Endothelial cell of umbilical vein (primary cell): ENCODE measurements around the gene PRPF31. TPM values are rescaled to one million over a fixed set of nuclear protein-coding genes. Genes with fewer than 3 reads are reported as not detected.
A peak's percentile ranks its signal among the peaks of the same experiment; 100 is the strongest.
"Not testable (repeated sequence)": the region's sequence is repeated elsewhere in the genome, so short reads cannot be mapped to it uniquely, and the experiment has no call there.

Experiments
- BruUV-seq: library from RNA; stranded (reverse); fragments of 400-500 nt; replicated peaks from 2 replicates; lab custom pipeline; 2021; lab: Mats Ljungman, UMichigan
- CTCF ChIA-PET: fragments of 300-600, 350-600 bp; sonication (Branson Sonifier 250); formaldehyde crosslinking; loops from one replicate; lab custom pipeline; 2021; ENCODE audit warnings: antibody characterized with exemption, inconsistent platforms; lab: Charles Lee
- POLR2A ChIA-PET: fragments of 300-600, 350-600 bp; sonication (Branson Sonifier 250); formaldehyde crosslinking; loops from one replicate; lab custom pipeline; 2021; ENCODE audit warnings: antibody characterized with exemption, inconsistent platforms; lab: Charles Lee
- DNase-seq: peaks from one replicate; pipeline ENCODE4 v3.0.0-alpha.2; 2011; ENCODE audit warnings: low read depth, low spot score
- FAIRE-seq: peaks from 2 replicates; lab custom pipeline; 2011; peaks lifted over from hg19 to GRCh38; lab: Jason Lieb, UNC
- H2AFZ ChIP-seq: 2 replicates; pipeline ENCODE4 v1.6.0; 2012; ENCODE audit warnings: low read depth, low read length, control low read depth, inconsistent platforms
- H3K27ac ChIP-seq: 2 replicates; pipeline ENCODE4 v1.5.1; 2011; ENCODE audit warnings: low read depth, mild to moderate bottlenecking, control low read depth, low read length, moderate library complexity; ENCODE audit not compliant: insufficient read depth
- H3K27me3 ChIP-seq, 2 experiments: 2 replicates each; pipeline versions ENCODE4 v1.6.0 to v1.6.1; 2011; ENCODE audit warnings: low read length in 2 of 2, mixed read lengths in 1 of 2; ENCODE audit not compliant: control insufficient read depth in 2 of 2, insufficient read depth in 2 of 2
- H3K36me3 ChIP-seq, 2 experiments: 2 replicates in 1 of 2; 3 replicates in 1 of 2; pipeline ENCODE4 v1.5.1; 2011; ENCODE audit warnings: low read length in 2 of 2, mild to moderate bottlenecking in 1 of 2, moderate library complexity in 1 of 2; ENCODE audit not compliant: control insufficient read depth in 2 of 2, insufficient read depth in 2 of 2; ENCODE audit errors: extremely low read depth in 1 of 2
- H3K4me1 ChIP-seq: 3 replicates; pipeline ENCODE4 v1.5.1; 2011; ENCODE audit warnings: mild to moderate bottlenecking, low read length; ENCODE audit not compliant: control insufficient read depth, insufficient read depth; ENCODE audit errors: extremely low read depth
- H3K4me2 ChIP-seq: 2 replicates; pipeline ENCODE4 v1.6.1; 2011; ENCODE audit warnings: low read length, control low read depth, mixed read lengths; ENCODE audit not compliant: insufficient read depth
- H3K4me3 ChIP-seq, 3 experiments: fragments of 200-600 bp in 1 of 3; sonication (generic), shearing (Covaris generic) in 1 of 3; replicated peaks in 1 of 3; 2 replicates each; pipeline ENCODE4 v1.5.1; 2011 to 2016; ENCODE audit warnings: control low read depth in 3 of 3, low read length in 3 of 3, mild to moderate bottlenecking in 2 of 3, inconsistent platforms in 1 of 3, low read depth in 1 of 3, moderate library complexity in 1 of 3; ENCODE audit not compliant: insufficient read depth in 1 of 3
- H3K79me2 ChIP-seq: 2 replicates; pipeline ENCODE4 v1.6.0; 2012; ENCODE audit warnings: low read length, inconsistent platforms; ENCODE audit not compliant: control insufficient read depth, insufficient read depth
- H3K9ac ChIP-seq: replicated peaks from 2 replicates; pipeline ENCODE3; 2011; ENCODE audit warnings: low read length, control low read depth; ENCODE audit not compliant: insufficient read depth; ENCODE audit errors: extremely low read depth
- H3K9me1 ChIP-seq: replicated peaks from 3 replicates; pipeline ENCODE4 v1.6.0; 2011; ENCODE audit warnings: mild to moderate bottlenecking, low read length; ENCODE audit not compliant: control insufficient read depth, insufficient read depth; ENCODE audit errors: extremely low read depth
- H3K9me3 ChIP-seq: replicated peaks from 2 replicates; pipeline ENCODE4 v1.5.1; 2012; ENCODE audit warnings: low read length, inconsistent platforms; ENCODE audit not compliant: control insufficient read depth, insufficient read depth
- H4K20me1 ChIP-seq: replicated peaks from 2 replicates; pipeline ENCODE3; 2011; ENCODE audit warnings: mild to moderate bottlenecking, low read length; ENCODE audit not compliant: control insufficient read depth, insufficient read depth; ENCODE audit errors: extremely low read depth
- EZH2 ChIP-seq: IDR thresholded peaks from 2 replicates; pipeline ENCODE4 v1.6.1; 2012; ENCODE audit warnings: borderline replicate concordance, low read depth, mild to moderate bottlenecking, moderate library complexity, low read length, inconsistent platforms; ENCODE audit not compliant: severe bottlenecking
- GATA2 ChIP-seq: IDR thresholded peaks from 2 replicates; pipeline ENCODE4 v1.7.0; 2011; ENCODE audit warnings: low read depth, mild to moderate bottlenecking, moderate library complexity, mixed read lengths, low read length; ENCODE audit not compliant: insufficient read length, insufficient read depth
- MAX ChIP-seq: IDR thresholded peaks from 2 replicates; pipeline ENCODE4 v1.6.1; 2011; ENCODE audit not compliant: insufficient read depth, insufficient read length
- POLR2AphosphoS5 ChIP-seq: IDR thresholded peaks from 2 replicates; pipeline ENCODE4 v1.6.1; 2012; ENCODE audit warnings: low read depth, mild to moderate bottlenecking, control low read depth, low read length, moderate library complexity; ENCODE audit not compliant: insufficient read depth
- dilution Hi-C: fragments of 300-500 bp; cut with MboI; formaldehyde crosslinking; loops from one replicate; pipeline ENCODE4 v1.15.0; 2019; ENCODE audit warnings: low sequenced_read_pairs; ENCODE audit not compliant: extremely low pct_ligation_motif_present
- intact Hi-C: fragments of 100-400 bp; cut with micrococcal nuclease; formaldehyde crosslinking; loops from one replicate; pipeline ENCODE4 v1.10.0; 2022
- polyA plus RNA-seq, 4 experiments: library from polyadenylated mRNA; depleted of rRNA in 3 of 4; stranded (reverse) in 3 of 4; unstranded in 1 of 4; fragments of >200 nt; gene quantifications; 2 replicates each; pipeline versions ENCODE4 v1.2.1 to v1.2.3, GENCODE V29; 2011 to 2012; ENCODE audit warnings: missing spikeins in 1 of 4
- total RNA-seq: library from RNA; stranded (reverse); gene quantifications from 2 replicates; pipeline ENCODE4 v1.2.3, GENCODE V29; 2021

Gene PRPF31
- total and polyA plus RNA-seq, 2 donors (not counting 3 experiments of a cell fraction or from before 2014, with no cell fraction given) = 76.2 to 101 TPM

GRCh38 chr19:54095136-54095858, 20.3 kb upstream of the PRPF31 start:
- Histone ChIP-seq H3K4me1 (no peaks in the 10 kb centered on the region), H3K9me1 (no peaks in the 10 kb centered on the region), H3K9ac (no peak overlapping the region), H3K27ac (no peak overlapping the region), H3K36me3 (no peaks in the 10 kb centered on the region), H3K9me3 (no peaks in the 10 kb centered on the region), H3K4me3 (no peak overlapping the region), H3K79me2 (no peaks in the 10 kb centered on the region), H4K20me1 (no peaks in the 10 kb centered on the region), H3K27me3 (no peaks in the 10 kb centered on the region), H3K4me2 (peak overlapping the region; percentile 49), H2AFZ (peak overlapping the region; percentile 66)
- no peak for TF ChIP-seq POLR2AphosphoS5
- TF ChIP-seq GATA2 = no peak
- no peak for TF ChIP-seq EZH2
- no peak for FAIRE-seq
- intact Hi-C loops = loop anchor here (5.0 kb wide), 1 partner anchor 188 kb away; the partner anchor contains the start of gene CACNG7
- CTCF ChIA-PET = interaction anchor here (0.6 to 4.2 kb wide), 11 partner anchors 8 to 320 kb away, joined by 3 to 27 read pairs (median 4); no protein-coding TSS in a partner anchor
- POLR2A ChIA-PET = no interaction called here
- dilution Hi-C loops = no loop called here
- no peak for DNase-seq
- BruUV-seq = no TSS peak

DNA sequence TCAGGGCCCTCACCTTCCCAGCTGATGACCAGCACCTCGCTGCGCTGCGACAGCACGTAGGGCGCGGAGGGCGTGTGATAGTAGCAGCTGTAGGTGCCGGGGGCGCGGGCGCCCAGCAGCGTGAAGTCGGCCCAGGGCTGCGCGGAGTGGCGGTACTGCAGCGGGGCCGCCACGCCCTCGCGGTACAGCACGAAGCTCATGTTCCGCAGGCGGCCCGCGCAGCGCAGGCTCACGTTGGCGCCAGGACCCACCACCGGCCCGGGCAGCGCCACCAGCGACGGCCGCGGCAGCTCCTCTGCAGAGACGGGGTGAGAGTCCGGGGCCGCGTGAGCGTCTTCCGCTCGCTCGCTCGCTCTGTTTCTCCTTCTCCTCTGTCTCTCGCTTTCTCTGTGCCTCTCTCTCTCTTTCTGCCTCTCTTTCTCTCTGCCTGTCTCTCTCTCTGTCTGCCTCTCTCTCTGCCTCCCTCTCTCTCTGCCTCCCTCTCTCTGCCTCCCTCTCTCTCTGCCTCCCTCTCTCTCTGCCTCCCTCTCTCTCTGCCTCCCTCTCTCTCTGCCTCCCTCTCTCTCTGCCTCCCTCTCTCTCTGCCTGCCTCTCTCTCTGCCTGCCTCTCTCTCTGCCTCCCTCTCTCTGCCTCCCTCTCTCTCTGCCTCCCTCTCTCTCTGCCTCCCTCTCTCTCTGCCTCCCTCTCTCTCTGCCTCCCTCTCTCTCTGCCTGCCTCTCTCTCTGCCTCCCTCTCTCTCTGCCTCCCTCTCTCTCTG, 19.5 kb upstream of the PRPF31 start:
- H3K27me3 ChIP-seq, H3K36me3 ChIP-seq, H3K9me3 ChIP-seq, H3K9ac ChIP-seq, POLR2A ChIA-PET, H3K79me2 ChIP-seq, H4K20me1 ChIP-seq, H3K9me1 ChIP-seq, BruUV-seq, dilution Hi-C loops, H3K27ac ChIP-seq, H3K4me1 ChIP-seq: not testable (repeated sequence)
- CTCF ChIA-PET = interaction anchor here (0.6 to 4.2 kb wide), 10 partner anchors 9 to 321 kb away, joined by 3 to 27 read pairs (median 4); no protein-coding TSS in a partner anchor
- Histone ChIP-seq H3K4me2 (peak overlapping the region; percentile 49), H2AFZ (peak overlapping the region; percentile 66), H3K4me3 (peak overlapping the region in 1 of 3 experiments; percentile 6)
- peak; percentile 40 for FAIRE-seq
- intact Hi-C loops = loop anchor here (1.0 to 5.0 kb wide), 2 partner anchors 189 to 288 kb away; partner anchors contain the start of gene CACNG7
- TF ChIP-seq MAX = peak; percentile 32
- TF ChIP-seq EZH2 = peak; percentile 45
- peak; percentile 34 for DNase-seq
